Stimulated activated naive CD4-positive, alpha-beta T cell treated with Interleukin-2 at 50 U/mL for 16 hours (primary cell): Measurements from ENCODE around the gene HELZ.
"Not testable (repeated sequence)": the region's sequence is repeated elsewhere in the genome, so short reads cannot be mapped to it uniquely, and the experiment has no call there.

Experiments used
- DNase-seq: peaks from one replicate; lab custom pipeline; 2025; lab: John Stamatoyannopoulos, UW

The HELZ gene

DNA sequence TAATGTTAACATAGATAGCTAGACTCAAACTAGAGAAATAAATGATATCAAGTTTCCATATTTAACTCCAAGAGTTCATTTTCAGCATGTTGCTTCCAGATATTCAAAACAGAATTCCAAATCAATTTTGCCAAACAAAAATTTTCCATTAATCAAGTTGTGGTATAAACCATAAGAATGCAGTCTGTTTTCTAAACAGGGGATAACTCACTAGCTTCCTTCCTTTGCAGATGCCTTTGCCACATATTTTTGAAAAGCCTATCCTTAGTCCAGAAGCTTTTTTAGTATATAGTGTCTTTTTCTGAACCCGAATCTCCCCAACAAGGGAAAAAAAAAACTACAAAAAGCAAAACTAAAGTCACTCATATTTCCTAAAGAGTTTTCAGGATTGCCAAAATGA is 61.5 kb downstream of the HELZ start:
- DNase-seq: no peak

DNA sequence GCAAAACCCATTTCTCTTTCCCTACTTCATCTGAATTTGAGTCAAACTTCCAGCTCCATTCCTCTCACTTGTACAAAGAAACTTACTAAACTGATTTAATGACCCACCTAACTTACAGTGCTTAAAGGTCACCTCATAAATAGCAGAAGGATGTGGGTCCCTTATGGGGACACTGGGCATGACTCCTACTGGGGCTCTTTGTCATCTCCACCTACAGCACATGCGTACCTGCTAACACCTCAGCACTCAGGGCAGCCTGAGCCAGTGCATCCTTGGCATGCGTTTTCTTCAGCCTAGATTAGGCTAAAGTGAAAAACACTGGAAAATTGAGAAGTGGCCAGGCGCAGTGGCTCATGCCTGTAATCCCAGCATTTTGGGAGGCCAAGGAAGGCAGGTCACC is 63.2 kb downstream of the HELZ start:
- DNase-seq: no peak

DNA sequence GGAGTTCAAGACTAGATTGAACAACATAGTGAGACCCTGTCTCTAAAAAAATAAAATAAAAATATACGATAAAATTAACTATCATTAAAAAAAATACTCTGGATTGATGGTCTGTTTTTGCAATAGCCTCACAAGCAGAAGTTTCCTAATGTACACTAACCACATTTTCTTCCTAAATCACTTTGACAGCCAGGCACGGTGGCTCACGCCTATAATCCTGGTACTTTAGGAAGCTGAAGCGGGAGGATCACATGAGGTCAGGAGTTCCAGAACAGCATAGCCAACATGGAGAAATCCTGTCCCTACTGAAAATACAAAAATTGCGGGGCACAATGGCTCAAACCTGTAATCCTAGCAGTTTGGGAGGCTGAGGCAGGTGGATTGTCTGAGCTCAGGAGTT is 64.7 kb downstream of the HELZ start:
- DNase-seq: no peak

DNA sequence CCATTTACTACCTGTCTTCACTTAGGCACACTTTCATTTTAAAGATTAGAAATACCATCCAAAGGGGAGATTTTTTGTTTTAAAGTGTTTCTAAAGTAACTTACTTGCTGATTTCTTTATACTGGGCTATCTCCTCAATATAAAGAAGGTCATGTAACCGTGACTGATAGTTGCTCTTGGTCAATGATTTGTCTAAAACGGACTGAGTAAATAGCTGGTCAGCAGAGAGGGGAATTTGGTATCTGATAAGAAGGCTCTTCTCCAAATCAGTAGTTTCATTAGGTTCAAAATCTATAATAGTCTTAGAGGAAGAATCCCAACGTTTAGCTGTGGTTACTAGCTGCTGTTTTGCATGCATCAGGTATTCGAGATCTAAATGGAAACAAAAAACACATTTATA is 66.4 kb downstream of the HELZ start:
- DNase-seq: no peak

DNA sequence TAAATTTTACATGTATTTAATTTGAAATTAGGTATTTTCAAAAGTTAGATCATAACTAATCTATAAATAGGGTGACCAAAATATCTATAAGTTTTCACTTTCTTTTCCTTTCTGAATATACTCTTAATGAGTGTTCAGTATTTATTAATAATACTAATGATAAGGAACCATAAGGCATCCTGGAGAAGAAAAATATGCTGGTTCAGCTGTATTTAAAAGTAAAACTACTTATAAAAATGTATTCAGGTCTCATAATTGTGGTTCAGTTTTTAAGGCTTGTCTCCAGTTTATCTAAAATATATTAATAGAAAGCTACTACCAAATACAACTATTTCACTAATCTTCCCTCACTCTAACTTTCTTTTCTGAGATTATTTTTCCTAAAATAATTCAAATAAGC is 67.3 kb downstream of the HELZ start:
- DNase-seq: no peak

DNA sequence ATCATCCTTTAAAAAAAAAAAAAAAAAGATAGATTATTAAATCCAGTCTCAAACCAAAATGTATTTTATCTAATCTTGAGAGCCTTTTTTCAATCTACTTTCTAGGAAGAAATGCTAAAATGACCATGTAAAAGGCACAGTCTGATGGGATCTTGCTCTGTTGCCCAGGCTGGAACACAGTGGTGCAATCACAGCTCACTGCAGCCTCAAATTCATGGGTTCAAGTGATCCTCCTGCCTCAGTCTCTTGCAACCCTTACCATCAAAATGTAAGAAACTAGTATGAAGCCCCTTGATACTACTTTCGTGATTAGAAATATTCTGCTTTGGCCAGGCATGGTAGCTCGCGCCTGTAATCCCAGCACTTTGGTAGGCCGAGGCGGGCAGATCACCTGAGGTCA is 70.8 kb downstream of the HELZ start:
- no peak for DNase-seq

DNA sequence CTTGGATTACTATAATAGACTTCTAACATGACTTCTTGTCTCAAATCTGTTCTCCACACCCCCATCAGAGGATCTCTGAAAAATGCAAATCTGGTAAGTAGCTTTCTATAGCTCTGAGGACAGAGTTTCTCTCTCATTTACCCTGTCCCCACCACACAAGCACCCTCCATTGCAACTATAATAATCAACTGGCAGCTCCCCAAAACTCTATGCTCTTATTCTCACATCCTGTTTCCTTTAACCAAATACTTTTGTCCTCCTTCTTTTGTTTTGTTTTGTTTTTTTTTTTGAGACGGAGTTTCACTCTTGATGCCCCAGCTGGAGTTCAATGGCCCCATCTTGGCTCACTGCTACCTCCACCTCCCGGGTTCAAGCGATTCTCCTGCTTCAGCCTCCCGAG is 73.4 kb downstream of the HELZ start:
- DNase-seq: no peak

DNA sequence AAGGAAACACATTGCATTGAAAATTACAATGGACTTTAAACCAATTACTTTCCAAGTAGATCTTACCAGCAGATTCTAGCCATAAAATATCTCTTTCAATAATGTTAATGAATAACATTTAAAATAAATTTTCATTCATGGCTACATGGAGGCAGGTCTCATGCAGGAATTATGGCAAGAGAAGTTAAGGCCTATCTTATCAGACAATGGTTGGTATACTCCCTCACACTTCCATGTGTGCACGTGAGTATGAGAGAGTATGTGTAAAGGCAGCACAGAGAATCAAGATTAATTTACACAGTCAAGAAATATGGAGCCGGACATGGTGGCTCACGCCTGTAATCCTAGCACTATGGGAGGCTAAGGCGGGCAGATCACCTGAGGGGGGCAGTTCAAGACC is 76.5 kb downstream of the HELZ start:
- no peak for DNase-seq

DNA sequence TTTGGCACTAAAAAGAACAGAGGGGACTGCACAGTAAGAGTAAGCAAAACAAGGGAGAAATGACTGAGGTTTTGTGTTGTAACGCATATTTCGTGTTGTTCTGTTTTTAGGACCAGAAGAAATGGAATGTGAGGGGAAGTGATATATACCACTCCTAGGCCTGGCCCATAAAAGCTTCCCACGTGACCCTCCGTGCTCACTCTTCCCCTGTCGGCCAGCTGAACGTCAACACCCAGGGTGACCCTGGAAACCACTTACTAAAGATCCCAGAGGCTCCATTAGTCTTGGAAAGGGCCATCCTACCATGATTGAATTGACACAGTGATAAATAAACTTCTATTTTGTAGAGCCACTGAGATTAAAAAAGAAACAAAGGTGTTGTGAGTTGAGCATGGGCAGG is 79.8 kb downstream of the HELZ start:
- no peak for DNase-seq

DNA sequence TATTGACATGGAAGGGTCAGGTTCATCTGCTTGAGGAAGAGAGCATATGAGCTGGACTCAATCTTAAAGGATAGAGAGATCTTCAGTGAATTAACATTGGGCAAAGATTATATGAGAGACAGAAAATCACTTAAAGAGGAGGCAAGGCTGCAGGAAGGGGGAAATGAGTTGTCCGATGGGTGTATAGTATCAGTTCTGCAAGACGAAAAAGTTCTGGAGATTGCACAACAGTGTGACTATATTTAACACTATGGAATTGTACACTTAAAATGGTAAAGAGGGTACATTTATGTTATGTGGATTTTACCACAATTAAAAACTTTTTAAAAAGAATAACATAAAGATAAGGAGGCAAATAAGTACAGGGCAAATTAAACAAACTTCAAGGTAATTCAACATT is 80.7 kb downstream of the HELZ start:
- DNase-seq: no peak

DNA sequence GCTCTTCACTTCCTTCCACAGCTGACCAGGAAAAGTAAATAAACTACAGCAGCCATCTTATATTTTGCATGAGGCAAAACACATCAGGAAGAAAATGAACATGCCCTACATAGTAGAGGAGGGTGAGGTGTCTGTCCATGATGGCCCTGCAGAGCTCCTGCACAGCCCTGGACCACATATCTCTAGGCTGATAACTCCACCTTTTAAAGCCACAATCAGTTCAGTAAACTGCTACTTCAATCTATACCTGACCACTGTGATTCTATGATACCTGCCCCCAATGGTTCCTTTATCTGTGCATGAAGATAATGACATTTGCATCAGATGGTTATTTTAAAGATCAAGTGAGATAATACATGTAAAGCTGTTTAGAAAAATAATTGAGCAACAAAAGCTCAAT is 82.2 kb downstream of the HELZ start:
- DNase-seq: no peak

DNA sequence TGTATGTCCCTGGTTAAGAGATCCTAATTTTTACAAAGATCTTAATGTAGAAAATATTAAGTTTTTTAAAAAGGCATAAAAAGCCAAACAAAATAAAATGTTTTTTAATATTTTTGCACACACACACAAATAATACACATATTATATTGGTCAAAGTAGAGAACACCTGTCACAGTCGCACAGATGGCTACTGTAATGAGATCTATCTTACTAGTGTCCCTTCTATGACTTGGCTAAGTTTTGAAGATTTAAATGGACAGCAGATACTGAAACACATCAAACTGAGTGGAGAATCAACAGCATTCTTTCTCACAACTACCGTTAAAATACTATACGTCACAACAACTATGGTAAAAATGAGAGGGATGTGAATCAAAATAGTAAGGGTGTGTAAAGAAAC is 83.4 kb downstream of the HELZ start:
- DNase-seq: no peak

DNA sequence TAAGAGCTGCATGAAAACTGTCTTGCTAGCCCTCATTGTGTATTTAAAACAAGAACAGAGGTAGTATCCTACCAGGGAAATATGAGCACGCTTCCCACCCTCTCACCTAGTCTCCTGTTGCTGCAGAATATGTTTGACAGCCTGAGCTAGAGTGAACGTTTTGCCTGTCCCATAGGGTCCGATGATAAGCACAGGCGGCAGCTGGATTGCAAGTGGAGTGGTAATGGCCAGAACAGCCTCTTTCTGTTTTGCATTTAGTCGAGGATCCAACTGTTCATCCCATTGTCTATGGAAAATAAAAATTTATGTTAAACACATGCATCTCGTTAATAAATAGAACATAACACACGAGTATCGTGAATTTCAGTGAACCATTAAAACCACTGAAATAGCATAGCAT is 84.2 kb downstream of the HELZ start:
- no peak for DNase-seq

DNA sequence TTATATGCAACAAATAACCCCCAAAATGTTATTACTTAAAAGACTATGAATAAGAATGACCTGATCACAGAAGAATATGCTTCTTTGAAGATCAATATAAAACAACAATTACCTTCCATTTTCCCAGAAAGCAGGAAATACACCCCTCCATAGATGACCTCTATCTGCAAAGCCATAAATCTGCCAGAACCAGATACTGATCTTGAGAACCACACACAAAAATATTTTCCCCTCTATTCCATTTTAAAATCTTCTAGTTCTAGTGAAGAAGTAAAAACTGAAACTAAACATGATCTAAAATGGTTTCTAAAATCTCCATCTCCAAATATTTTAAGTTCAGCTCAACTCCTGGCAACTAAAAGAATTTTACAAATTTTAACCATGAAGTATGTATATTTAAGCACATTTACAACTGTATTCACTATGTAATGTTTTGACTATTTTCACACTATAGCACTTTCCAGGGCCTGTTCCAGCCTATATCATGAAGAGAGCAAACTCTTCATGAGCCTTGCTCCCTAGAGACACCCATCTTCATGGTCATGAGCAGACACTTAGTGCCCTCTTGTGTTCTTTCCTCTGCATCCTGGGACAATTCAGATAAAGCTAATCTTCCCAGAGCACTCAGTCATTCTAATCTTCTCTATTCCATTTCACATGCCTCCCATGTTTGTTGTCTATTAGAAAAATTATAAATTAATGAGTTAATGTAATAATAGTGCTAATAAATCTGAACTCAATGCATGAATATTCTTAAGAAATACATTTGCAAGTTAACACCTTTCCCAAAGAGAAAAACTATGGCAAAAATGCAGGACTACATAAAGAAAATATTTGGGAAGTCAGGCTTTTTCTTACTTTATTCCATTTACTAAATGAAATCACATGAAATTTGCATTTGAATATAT is 87.0 kb downstream of the HELZ start:
- DNase-seq: no peak

DNA sequence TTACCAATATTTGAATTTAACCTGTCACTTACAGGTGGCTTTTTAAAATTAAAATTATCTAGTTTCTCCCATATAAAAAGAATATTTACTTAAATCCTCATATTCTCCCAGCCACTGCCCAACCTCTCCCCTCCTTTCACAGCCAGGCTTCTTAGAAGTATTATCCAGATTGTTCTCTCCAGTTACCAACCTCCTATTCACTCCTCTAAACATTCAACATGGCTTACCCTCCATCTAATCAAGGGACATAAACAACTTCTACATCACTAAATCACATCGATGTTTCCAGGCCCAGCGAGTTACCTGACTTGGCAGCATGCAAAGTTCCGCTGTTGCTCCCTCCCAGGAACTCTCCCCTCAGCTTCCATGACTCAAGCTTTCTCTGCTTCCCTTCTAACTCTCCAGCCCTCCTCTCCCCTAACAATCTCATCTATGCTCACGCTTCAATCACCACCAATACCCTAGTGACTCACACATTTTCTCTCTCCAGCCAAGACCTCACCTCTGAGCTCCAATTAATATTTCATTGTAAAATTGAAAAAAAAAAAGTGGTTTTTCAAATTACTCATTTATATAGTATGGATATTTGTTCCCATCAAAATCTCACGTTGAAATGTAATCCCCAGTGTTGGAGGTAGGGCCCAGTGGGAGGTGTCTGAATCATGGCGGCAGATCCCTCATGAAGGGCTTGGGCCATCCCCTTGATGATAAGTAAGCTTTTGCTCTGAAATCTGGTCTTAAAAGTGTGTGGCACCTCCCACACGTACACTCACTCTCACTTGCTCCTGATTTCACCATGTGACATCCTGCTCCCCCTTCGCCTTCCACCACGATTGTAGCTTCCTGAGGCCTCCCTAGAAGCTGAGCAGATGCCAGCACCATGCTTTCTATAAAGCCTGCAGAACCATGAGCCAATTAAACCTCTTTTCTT is 88.5 kb downstream of the HELZ start:
- no peak for DNase-seq

DNA sequence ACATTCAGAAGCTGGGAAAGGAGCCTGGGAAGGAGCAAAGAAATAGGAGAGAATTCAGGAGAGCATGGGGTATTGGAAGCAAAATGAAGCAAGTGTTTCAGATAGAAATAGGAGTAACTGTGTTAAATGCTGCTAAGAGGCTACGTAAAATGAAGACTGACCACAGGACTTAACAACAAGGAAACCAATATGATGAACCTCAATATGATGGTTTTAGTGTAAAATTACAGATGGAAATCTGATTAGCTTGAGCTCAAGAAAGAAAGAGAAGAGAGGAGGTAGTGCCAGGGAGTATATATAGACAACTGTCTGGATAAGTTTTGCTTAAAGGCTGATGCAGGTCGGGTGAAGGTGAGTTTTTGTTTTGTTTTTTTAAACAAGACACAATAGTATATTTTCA is 92.2 kb downstream of the HELZ start:
- DNase-seq: no peak

DNA sequence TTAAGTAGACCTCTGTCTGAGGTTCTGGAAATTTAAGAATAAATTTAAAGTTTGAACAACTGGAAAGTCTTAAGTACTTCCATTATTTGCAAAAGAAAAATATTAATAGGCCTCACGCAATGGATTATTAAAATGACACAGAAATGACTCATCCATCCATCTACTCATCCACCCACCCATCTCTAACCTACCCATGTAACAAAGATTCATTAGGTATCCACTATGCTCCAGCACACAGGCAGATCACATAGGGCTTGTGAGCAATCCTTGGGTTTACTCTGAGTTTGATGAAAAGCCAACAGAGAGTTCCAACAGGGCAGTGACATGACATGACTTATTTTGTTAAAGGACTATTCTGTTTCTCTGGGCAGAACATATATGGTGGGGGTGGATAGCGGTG is 93.3 kb downstream of the HELZ start:
- DNase-seq: no peak

DNA sequence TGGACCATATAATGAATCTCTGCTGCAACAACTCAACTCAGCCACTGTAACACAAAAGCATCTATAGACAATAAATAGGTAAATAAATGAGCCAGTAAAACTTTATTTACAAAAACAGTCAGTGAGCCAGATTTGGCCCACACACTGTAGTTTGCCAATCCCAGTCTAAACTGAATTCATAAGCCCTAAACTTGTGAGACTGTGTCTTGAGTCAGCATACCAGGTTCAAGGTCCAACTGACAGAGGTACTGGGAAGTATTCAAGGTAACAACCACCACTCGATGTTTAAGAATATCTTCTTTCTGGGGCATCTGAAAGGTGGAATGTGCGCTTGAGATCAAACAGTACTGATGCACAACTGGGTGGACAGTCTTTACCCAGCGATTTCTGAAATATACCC is 94.2 kb downstream of the HELZ start:
- no peak for DNase-seq

DNA sequence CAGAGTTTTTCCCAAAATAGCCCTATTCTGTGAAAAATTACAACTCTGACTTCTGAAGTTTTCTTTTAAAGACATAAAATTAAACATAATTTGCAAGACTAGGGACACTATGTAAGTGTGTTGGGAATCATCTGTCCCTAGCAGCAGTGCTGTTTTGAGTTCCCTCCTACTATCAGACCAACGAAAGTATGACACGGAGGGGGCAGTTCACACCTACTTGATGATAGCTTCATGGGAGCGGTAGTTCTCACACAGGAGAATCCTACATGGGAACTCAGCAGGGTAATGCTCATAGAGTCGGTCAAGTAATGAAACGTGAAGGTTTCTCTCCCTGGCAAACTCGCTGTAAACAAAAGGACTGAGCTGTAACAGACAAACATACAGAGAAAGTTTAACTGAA is 96.6 kb downstream of the HELZ start:
- no peak for DNase-seq

DNA sequence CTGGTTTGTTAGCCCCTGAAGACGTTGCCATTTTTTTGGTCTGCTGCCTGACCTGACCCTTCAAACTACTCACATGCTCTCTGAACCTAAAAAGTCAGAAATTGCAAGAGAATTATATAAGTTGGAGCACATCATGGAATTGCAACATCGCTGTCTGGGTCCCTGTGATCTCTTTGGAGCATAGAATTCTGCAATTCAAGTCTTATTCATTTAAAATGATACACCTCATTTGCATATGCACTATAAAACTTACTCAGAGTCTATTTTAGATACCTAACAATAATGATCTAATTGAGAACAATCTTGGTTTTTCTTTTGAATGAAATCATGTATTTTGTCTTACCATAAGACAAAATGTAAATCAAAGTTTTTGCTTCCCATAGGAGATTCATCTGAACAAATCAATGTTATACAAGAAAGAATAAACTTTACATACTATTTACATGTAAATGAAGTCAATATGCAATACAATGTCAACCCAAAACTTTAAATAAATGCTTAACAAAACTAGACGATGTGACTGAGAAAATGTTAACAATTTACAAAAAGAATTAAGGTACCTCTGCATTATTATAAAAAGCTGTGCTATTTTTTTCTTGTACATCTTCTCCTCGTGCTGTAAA is 99.7 kb downstream of the HELZ start:
- no peak for DNase-seq

DNA sequence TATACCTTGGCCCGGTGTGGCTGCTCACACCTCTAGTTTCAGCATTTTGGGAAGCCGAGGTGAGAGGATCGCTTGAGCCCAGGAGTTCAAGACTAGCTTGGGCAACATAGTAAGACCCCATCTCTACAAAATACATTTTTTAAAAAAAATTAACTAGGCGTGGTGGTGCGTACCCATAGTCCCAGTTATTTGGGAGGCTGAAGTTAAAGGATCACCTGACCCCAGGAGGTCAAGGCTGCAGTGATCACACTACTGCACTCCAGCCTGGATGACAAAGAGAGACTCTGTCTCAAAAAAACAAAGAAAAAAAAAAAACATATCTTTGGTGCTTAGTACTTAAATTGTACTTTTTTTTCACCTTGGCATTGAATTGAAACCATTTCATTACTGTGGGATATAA is 101.7 kb downstream of the HELZ start:
- DNase-seq: no peak

DNA sequence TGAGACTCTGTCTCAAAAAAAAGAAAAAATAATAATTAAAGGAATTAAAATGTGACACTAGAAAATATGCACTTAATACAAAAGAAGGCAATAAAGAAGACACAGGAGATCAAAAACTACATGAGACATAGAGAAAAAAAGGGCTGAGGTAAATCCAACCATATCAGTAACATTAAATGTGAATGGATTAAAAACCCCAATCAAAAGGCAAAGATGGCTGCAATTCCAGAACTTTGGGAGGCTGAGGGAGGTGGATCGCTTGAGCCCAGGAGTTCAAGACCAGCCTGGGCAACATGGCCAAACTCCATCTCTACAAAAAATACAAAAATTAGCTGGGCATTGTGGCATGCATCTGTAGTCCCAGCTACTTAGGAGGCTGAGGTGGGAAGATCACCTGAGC is 103.0 kb downstream of the HELZ start:
- not testable (repeated sequence) for DNase-seq
